ENCODE results near the gene BBIP1. TPM values are rescaled to one million over a fixed set of nuclear protein-coding genes. Genes with fewer than 3 reads are reported as not detected.
A peak's percentile ranks its signal among the peaks of the same experiment; 100 is the strongest.

The BBIP1 gene, protein sequence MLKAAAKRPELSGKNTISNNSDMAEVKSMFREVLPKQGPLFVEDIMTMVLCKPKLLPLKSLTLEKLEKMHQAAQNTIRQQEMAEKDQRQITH
- 42.0 TPM for total RNA-seq

GRCh38 chr10:110918643-110919348, at the start of gene BBIP1:
TSS of gene BBIP1 (minus strand) at chr10:110919180. CDS start at chr10:110918157, 1,023 bp downstream.
- ATAC-seq: peak; percentile 98
- intact Hi-C loops (cut with DNase I): no loop called here
- no peak for DNase-seq (ENCODE audit: low spot score)

GRCh38 chr10:110967645-110968044, 48.7 kb upstream of the BBIP1 start:
- ATAC-seq (no peak), DNase-seq (ENCODE audit: low spot score) (no peak)
- intact Hi-C loops (cut with DNase I): no loop called here

- ATAC-seq (no peak), DNase-seq (ENCODE audit: low spot score) (no peak)
- intact Hi-C loops (cut with DNase I): no loop called here
These were observed 48.1 kb upstream of the BBIP1 start for GRCh38 chr10:110967009-110967630.

GRCh38 chr10:110966146-110966545, 47.2 kb upstream of the BBIP1 start:
- ATAC-seq (no peak), DNase-seq (ENCODE audit: low spot score) (no peak)
- intact Hi-C loops (cut with DNase I): no loop called here

- no peak for DNase-seq (ENCODE audit: low spot score)
- intact Hi-C loops (cut with DNase I): no loop called here
- ATAC-seq: no peak
These were observed 46.2 kb upstream of the BBIP1 start for GRCh38 chr10:110965216-110965615.

GRCh38 chr10:110964681-110965080, 45.7 kb upstream of the BBIP1 start:
- ATAC-seq: no peak
- intact Hi-C loops (cut with DNase I): no loop called here
- DNase-seq (ENCODE audit: low spot score): no peak

DNA sequence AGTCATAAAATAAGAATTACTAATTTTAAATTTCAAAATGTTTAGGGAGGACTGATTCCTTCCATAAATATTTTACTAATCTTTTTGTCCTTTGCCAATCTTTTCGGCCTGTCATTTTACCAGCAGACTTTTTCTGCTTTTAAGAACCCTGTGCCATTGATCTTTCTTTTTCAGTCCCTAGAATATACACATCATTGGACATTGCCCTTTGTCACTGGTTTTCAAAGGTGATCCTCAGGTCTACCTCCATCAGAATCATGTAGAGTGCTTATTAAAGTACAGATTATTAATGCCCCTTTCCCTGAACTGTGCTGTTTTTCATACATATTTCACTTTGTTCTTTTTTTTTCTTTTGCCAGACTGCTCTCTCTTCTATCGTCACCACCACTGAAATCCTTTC, 44.2 kb upstream of the BBIP1 start:
- intact Hi-C loops (cut with DNase I): no loop called here
- DNase-seq (ENCODE audit: low spot score) (no peak), ATAC-seq (no peak)

DNA sequence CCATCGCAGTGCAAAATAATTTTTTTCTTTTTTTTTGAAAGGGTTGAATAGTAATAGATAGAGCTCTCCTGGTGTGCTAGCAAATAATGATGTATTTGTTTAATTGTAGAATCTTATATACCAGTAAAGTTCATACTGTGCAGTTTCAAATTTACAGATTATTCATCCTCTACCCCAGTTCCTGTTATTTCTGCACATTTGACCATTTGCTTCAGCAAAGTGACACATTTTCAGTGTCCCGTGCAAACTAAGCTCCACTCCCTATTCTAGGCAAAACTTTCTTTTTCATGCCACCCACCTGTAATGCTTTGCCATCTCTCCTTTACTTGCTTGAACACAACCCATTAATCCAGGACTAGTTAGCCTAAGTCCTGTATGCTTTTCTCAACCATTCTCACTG, 43.5 kb upstream of the BBIP1 start:
- DNase-seq (ENCODE audit: low spot score): no peak
- intact Hi-C loops (cut with DNase I): no loop called here
- no peak for ATAC-seq

DNA sequence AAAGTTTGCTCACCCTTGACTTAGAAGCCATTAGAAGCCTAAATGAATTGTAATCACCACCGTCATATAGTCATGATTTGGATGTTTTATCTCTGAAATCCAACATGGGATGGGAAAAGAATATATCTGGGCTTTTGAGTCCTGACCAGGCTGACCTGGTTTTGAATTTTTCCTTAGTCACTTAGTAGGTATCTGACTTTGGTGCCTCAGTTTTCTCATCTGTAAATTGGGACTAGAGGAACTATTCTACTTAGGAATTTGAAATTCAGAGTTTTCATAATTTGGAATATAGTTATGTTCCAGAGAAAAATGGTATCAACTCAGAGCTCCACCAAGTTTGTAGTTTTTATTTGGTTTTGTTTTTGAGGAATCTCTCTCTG, 41.3 kb upstream of the BBIP1 start:
- intact Hi-C loops (cut with DNase I): no loop called here
- no peak for DNase-seq (ENCODE audit: low spot score)
- ATAC-seq: no peak

DNA sequence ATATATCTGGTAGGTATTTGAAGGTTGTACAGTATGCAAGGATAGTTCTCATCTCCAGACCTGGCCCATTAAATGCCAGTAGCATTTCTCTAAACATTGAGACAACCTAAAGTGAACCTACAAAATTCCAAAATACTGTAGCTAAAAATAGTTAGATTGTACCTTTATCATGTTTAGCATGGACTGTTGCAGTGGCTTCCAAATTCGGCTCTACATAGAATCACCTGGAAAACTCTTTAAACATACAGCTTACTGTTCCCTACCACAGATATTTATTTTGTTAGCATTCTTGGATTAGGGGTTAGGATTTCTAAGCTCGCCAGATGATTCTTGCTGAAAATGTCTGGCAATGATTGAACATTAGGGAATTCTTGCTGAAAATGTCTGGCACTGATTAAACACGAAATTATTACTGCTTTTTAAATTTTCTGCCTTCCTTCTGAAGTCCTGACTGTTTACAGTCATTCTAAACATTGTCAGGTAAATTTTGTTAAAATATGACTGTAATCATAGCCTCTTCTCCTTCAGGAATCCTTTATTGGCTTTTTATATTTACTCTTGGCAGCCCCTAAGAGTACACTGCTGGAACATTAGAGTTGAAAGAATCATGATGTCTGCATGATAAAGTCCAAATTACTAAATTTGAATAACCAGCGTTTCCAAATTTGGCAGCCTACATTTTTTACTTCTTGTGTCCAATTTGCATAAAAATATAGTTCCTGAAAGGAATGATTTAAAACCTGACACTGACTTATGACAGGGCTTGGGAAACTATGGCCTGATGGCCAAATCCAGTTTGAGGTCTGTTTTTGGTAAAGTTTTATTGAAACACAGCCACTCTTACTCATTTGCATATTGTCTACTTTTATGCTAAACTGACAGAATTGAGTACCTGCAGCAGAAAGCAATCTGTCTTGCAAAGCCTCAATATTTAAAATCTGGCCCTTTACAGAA, 40.7 kb upstream of the BBIP1 start:
- DNase-seq (ENCODE audit: low spot score): no peak
- intact Hi-C loops (cut with DNase I): no loop called here
- ATAC-seq: no peak

GRCh38 chr10:110957606-110958005, 38.6 kb upstream of the BBIP1 start:
- ATAC-seq: no peak
- intact Hi-C loops (cut with DNase I): no loop called here
- DNase-seq (ENCODE audit: low spot score): no peak

DNA sequence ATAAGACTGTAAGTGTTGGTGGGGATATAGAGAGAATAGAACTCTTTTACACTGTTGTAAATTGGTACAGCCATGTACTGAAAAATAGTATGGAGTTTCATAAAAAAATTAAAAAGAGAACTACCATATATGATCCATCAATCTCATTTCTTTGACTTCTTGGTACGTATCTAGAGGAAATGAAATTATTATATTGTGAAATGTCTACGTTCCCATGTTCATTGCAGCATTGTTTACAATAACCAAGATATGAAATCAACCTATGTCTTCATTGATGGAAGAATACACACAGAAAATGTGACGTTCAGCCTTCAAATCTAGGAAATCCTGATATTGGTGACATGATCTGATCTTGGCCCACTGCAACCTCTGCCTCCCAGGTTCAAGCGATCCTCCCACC, 32.4 kb upstream of the BBIP1 start:
- no peak for ATAC-seq
- DNase-seq (ENCODE audit: low spot score): no peak
- intact Hi-C loops (cut with DNase I): no loop called here

DNA sequence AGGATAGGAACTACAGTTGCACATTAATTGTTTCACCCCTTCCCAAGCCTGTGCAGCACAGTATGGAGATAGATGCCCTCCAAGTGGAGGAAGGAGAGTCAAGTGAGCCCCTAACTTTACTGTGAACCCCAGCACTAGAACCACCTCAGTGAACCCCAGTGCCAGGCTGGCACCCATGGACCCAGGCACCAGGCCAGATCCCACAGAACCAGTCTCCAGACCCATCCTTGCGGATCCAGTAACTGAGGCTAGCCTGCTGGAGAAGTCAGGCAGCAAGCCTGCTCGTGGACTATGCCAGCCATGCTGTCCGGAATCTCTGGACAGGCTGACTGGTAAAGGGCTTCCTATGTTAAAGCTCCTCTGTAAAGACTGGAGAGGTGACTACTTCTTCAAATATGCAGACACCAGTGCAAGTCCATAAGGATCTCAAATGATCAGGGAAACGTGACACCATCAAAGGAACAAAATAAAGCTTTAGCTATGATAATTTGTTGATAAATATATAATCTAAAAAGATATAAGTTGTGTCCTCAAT, 28.1 kb upstream of the BBIP1 start:
- intact Hi-C loops (cut with DNase I): no loop called here
- DNase-seq (ENCODE audit: low spot score): no peak
- ATAC-seq: no peak

DNA sequence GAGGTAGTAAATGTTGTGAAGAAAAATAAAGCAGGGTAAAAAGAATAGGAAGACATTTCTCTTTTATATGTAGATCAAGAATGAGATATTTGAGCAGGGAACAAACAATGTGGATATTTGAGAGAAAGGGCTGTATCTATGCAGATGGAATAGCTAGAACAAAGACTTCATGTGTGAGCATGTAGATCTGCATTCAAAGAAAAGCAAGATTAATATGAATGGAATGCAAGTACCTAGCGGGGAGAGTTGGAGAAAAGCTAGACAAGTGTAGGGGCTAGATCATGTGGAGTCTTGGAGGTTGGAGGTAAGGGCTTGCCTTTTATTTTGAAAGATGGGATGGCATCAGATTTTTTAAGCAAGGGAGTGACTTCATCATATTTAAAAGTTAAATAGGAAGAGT, 27.5 kb upstream of the BBIP1 start:
- no peak for ATAC-seq
- intact Hi-C loops (cut with DNase I): no loop called here
- no peak for DNase-seq (ENCODE audit: low spot score)

DNA sequence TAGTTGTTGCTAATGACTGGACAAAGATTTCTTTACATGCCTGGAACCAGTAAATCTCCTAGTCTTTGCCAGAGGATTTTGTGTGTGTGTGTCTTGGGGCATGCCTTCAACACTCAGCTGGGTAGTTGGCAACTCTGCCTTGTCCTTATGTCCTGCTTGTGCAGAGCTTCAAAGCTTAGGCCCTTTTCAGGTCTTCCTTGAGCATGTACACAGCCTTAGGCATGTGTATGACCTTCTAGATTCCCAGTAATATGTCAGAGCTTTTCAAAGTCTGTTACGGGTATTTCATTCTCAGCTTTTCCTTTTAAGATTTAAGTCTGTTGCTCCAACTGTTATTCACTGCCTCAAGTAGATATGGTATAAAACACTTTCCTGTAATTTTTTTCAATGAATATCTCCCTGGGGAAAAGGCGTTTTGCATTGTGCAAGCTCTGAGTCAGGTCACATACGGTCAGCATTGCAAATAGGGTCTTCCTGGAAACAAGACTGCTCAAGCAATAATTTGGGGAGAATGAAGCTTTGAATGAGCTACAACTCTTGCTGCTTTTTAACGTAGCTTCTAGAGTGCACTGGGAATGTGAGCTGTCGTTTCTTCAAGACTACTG, 25.9 kb upstream of the BBIP1 start:
- intact Hi-C loops (cut with DNase I): loop anchor here (5.0 kb wide), 1 partner anchor 32 kb away; no protein-coding TSS in a partner anchor
- DNase-seq (ENCODE audit: low spot score) (no peak), ATAC-seq (peak; percentile 64)

DNA sequence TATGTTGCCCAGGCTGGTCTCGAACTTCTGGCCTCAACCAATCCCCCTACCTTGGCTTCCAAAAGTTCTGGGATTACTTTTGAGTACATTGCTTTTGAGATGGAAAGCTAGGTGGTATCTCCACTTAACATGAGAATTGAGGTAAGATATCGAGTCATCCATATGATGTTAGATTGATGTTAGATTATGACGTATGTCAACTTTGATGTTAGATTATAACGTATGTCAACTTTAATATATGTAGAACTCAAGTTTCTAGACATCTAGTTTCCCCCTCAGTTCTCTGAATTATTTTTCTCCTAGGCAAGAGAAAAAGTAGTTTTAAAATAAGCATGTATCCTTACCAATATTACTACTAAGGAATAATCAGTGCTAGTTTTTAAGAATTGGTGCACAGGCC, 20.4 kb upstream of the BBIP1 start:
- DNase-seq (ENCODE audit: low spot score): no peak
- ATAC-seq: no peak
- intact Hi-C loops (cut with DNase I): no loop called here

DNA sequence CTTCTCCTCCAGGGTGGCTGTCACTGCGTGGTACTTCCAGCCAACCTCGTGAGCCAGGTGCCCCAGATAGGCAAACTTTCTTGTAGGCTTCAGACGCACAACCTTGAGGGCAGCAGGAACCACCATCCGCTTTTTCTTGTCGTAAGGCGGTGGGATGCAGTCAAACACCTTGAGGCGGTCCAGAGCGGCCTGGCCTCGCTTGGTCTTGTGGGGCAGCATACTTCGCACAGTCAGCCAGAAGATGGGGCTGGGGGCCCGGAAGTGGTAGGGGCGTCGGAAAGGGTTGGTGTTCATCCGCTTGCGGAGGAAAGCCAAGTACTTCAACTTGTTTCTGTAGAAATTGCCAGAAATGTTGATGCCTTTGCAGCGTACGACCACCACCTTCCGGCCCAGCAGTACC, 17.8 kb upstream of the BBIP1 start:
- DNase-seq (ENCODE audit: low spot score) (no peak), ATAC-seq (no peak)
- intact Hi-C loops (cut with DNase I): no loop called here

DNA sequence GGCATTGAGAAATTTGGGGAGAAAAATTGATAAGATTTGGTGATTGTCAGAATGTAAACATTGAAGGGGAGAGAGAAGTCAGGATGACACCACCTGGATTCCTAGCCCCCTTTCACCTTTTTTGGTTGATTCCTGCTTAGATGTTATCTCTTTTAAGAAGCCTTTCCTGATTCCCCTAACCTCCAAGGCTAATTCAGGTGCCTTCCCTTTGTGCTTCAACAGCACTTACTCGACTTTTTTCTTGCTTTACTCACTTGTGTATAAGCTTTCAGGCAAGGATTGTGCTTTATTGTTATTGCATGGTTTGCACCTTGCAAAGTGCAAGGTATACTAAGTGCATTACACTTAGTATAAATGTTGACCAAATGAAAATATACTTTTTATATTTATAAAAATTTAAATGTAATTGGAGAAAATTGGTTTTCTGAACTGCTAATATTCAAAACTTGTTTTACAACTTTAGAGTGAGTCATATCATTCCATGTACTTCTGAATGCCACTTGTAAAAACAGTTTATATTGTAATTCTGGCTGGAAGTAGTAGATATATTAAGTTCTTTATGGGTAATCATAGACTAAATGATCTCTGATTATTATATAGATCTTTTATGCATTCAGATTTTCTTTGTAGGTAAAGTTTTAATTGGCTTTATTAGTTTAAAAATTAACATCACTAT, 13.7 kb upstream of the BBIP1 start:
- intact Hi-C loops (cut with DNase I): no loop called here
- DNase-seq (ENCODE audit: low spot score) (no peak), ATAC-seq (no peak)

Data from sciatic nerve (tissue), 2 donors.